Kidney (tissue), 14 donors: ENCODE results near the gene KRT35. TPM values are rescaled to one million over a fixed set of nuclear protein-coding genes. Genes with fewer than 3 reads are reported as not detected.

Experiments
- DNase-seq, 5 donors: peaks; one replicate each; pipeline ENCODE4 v3.0.0-alpha.2; 2013 to 2020
- FAIRE-seq: peaks from 2 replicates; lab custom pipeline; 2012; peaks lifted over from hg19 to GRCh38; lab: Jason Lieb, UNC
- H3K27ac ChIP-seq, 2 donors: one replicate each; pipeline ENCODE4 v1.7.0; 2013; ENCODE audit warnings: low read depth in 2 of 2, low read length in 2 of 2, inconsistent platforms in 1 of 2
- H3K27me3 ChIP-seq: one replicate; pipeline ENCODE4 v1.7.1; 2013; ENCODE audit warnings: low read length, inconsistent platforms; ENCODE audit not compliant: control insufficient read depth, insufficient read depth
- H3K36me3 ChIP-seq, 3 donors: one replicate each; pipeline versions ENCODE4 v1.7.0 to v1.7.1; 2013; ENCODE audit warnings: low read length in 3 of 3, control low read depth in 1 of 3, inconsistent platforms in 1 of 3; ENCODE audit not compliant: insufficient read depth in 3 of 3, control insufficient read depth in 2 of 3
- H3K4me1 ChIP-seq, 3 donors: one replicate each; pipeline versions ENCODE4 v1.7.0 to v1.7.1; 2013; ENCODE audit warnings: low read length in 3 of 3, inconsistent platforms in 1 of 3, low read depth in 1 of 3; ENCODE audit not compliant: control insufficient read depth in 2 of 3, insufficient read depth in 2 of 3
- H3K4me3 ChIP-seq, 3 donors: one replicate each; pipeline versions ENCODE4 v1.7.0 to v1.8.1; 2013; ENCODE audit warnings: low read length in 3 of 3, control low read depth in 1 of 3, inconsistent platforms in 1 of 3
- H3K9ac ChIP-seq, 3 donors: one replicate each; pipeline versions ENCODE4 v1.7.0 to v1.7.1; 2013; ENCODE audit warnings: low read length in 3 of 3, control low read depth in 1 of 3, inconsistent platforms in 1 of 3
- H3K9me3 ChIP-seq, 3 donors: one replicate each; pipeline versions ENCODE4 v1.7.0 to v1.7.1; 2013; ENCODE audit warnings: low read length in 3 of 3, control low read depth in 1 of 3, inconsistent platforms in 1 of 3; ENCODE audit not compliant: control insufficient read depth in 2 of 3, insufficient read depth in 1 of 3
- CTCF ChIP-seq: IDR thresholded peaks from 3 replicates; pipeline ENCODE4 v1.5.1; 2012; ENCODE audit warnings: mild to moderate bottlenecking, moderate library complexity, borderline replicate concordance; ENCODE audit not compliant: insufficient read depth; ENCODE audit errors: extremely low read depth
- intact Hi-C: fragments of 100-400 bp; cut with DNase I; formaldehyde crosslinking; loops from one replicate; pipeline ENCODE4 v1.11.1; 2022
- polyA plus RNA-seq: library from polyadenylated mRNA; stranded (reverse); fragments of 350-450 nt; fragmentation: Illumina TruSeq; extraction: RNeasy Lipid Tissue Mini Kit (QIAGEN cat#74804); gene quantifications from one replicate; pipeline ENCODE4 v1.2.3, GENCODE V29; 2014; ENCODE audit warnings: low read depth, low replicate concordance; ENCODE audit not compliant: insufficient read depth
- total RNA-seq: library from RNA; stranded (reverse); fragmentation: NEBNext Ultra II Directional; extraction: Animal tissue kit (Norgen Biotek cat#: 25700); gene quantifications from one replicate; pipeline ENCODE4 v1.2.1, GENCODE V29; 2021
- donor health status: control.
- donor health status: control.
- donor health status: control.
- donor health status: control.
- donor health status: control.
- donor health status: DM: yes; HTN: yes; CAD: no.
- donor health status: Normal renal cell carcinoma (clear cell type).

KRT35 gene
- total and polyA plus RNA-seq, 2 donors from 2014 or later, result not detected

- H3K27ac ChIP-seq, result no peak overlapping the region
- peaks cover 0 to 3% (median 0%) of the 10 kb centered on the region in 3 donors for H3K4me1 ChIP-seq
- no peak for FAIRE-seq
- peaks cover 0 to 4% (median 0%) of the 10 kb centered on the region in 3 donors for H3K36me3 ChIP-seq
- no peaks in the 10 kb centered on the region for H3K27me3 ChIP-seq
- no peak for TF ChIP-seq CTCF
- intact Hi-C loops, result no loop called here
- peak; percentile 49 to 86 (median 57) for DNase-seq
- H3K9ac ChIP-seq, result no peak overlapping the region
- no peak overlapping the region for H3K4me3 ChIP-seq
- H3K9me3 ChIP-seq, result no peaks in the 10 kb centered on the region
These were observed 40.8 kb upstream of the KRT35 start for GRCh38 chr17:41521574-41522261.

- intact Hi-C loops, result no loop called here
- FAIRE-seq, result no peak
- H3K27ac ChIP-seq, result no peak overlapping the region
- no peaks in the 10 kb centered on the region for H3K27me3 ChIP-seq
- H3K9ac ChIP-seq, result no peak overlapping the region
- TF ChIP-seq CTCF, result no peak
- DNase-seq, result no peak
- H3K4me3 ChIP-seq, result no peak overlapping the region
- peaks cover 0 to 4% (median 0%) of the 10 kb centered on the region in 3 donors for H3K36me3 ChIP-seq
- no peaks in the 10 kb centered on the region for H3K9me3 ChIP-seq
- peaks cover 0 to 3% (median 0%) of the 10 kb centered on the region in 3 donors for H3K4me1 ChIP-seq
These were observed 40.0 kb upstream of the KRT35 start for GRCh38 chr17:41520821-41521521.

- no peak for TF ChIP-seq CTCF
- Histone ChIP-seq H3K9me3 (no peaks in the 10 kb centered on the region), H3K27ac (no peak overlapping the region), H3K4me3 (no peak overlapping the region), H3K9ac (no peak overlapping the region), H3K27me3 (no peaks in the 10 kb centered on the region), H3K36me3 (peaks cover 0 to 4% (median 0%) of the 10 kb centered on the region in 3 donors), H3K4me1 (peaks cover 0 to 3% (median 0%) of the 10 kb centered on the region in 3 donors)
- DNase-seq (no peak), FAIRE-seq (no peak)
- intact Hi-C loops, result no loop called here
These were observed 38.7 kb upstream of the KRT35 start for GRCh38 chr17:41519501-41520224.
